Endothelial cell of umbilical vein (primary cell): Measurements from ENCODE around the gene ZC3HAV1.

Experiments used
- CTCF ChIP-seq, 2 donors: IDR thresholded peaks; 1 replicate in 1 of 2; 2 replicates in 1 of 2; pipeline ENCODE4 v1.5.1; 2011; ENCODE audit warnings: low read length in 2 of 2, mild to moderate bottlenecking in 2 of 2, moderate library complexity in 2 of 2, control low read depth in 1 of 2, inconsistent platforms in 1 of 2, low read depth in 1 of 2; ENCODE audit not compliant: insufficient read depth in 1 of 2; ENCODE audit errors: extremely low read depth in 1 of 2
- EZH2 ChIP-seq: IDR thresholded peaks from 2 replicates; pipeline ENCODE4 v1.6.1; 2012; ENCODE audit warnings: borderline replicate concordance, low read depth, mild to moderate bottlenecking, moderate library complexity, low read length, inconsistent platforms; ENCODE audit not compliant: severe bottlenecking
- MAX ChIP-seq: IDR thresholded peaks from 2 replicates; pipeline ENCODE4 v1.6.1; 2011; ENCODE audit not compliant: insufficient read depth, insufficient read length
- POLR2A ChIP-seq: IDR thresholded peaks from 2 replicates; pipeline ENCODE4 v1.6.1; 2012; ENCODE audit warnings: low read depth, mild to moderate bottlenecking, control low read depth, low read length

- TF ChIP-seq CTCF (IDR thresholded peaks at IDR 0.05; ENCODE audit: extremely low read depth in 1 of 2, insufficient read depth in 1 of 2, low read depth in 1 of 2, low read length in 2 of 2) (no peak), EZH2 (no peak), MAX (no peak), POLR2A (no peak)
These were observed 33.4 kb downstream of the ZC3HAV1 start for GRCh38 chr7:139075871-139076686.
